Urothelium cell line (cell line): ENCODE data around the gene PPME1.

Source experiments
- DNase-seq: peaks from one replicate; pipeline ENCODE4 v3.0.0; 2011; ENCODE audit warnings: low spot score, mixed read lengths
- FAIRE-seq: peaks from 2 replicates; lab custom pipeline; 2011; peaks lifted over from hg19 to GRCh38; lab: Jason Lieb, UNC

The PPME1 gene

DNA sequence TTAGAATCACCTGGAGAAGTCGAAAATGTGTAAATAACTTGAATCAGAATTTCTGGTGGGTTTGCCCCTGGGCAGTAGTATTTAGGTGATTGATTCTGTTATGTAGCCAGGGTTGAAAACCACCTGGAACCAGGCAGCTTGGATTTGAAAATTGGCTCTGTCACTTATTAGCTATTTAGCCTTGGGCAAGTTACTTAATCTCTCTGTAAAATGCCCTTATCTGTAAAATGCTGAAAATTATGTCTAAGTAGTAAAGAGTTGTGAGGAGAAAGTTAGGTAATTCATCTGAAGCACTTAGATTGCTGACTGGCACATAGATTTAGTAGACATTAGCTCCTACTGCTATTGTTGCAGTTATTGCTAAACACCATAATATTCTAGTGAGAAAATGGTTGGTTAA, 49.3 kb downstream of the PPME1 start:
- FAIRE-seq (peak; percentile 37), DNase-seq (no peak)

DNA sequence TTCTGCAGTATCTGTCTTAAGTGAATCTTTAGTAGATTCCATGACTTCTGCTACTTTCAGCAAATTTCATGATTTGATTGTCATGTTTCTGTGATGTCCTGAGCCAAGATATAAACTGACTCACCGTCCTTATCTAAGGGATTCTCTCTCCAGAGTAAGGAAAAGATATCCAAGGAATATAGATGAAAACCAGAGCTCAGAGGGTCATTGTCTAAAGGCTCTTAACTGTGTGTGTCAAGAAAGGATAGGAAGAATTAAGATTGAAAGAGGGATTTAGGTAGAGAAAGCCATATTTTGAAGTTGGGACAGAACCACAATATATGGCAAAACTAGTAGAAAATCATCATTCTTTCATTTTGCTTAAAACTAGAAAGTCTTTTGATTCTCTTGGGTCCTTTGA, 50.7 kb downstream of the PPME1 start:
- DNase-seq = no peak
- FAIRE-seq = no peak

DNA sequence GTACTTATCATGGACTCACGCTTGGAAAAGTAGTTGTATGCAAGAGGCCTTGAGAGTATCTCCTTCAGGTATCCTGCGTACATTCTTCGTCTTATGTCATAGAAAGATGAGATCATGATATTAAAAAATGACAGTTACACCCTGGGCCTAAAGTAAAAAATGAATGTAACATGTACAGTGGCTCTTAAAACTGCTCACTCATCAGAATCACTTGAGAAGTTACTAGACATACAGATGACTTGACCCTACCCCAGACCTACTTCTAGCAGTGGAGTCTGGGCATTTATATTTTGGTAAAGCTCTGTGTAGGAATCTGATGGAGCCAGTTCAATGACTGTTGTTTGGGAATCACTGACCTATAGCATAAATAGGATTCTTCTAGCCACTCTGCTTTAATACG, 54.5 kb downstream of the PPME1 start:
- DNase-seq (no peak), FAIRE-seq (no peak)

GRCh38 chr11:74226907-74227306, 55.8 kb downstream of the PPME1 start:
- no peak for DNase-seq
- FAIRE-seq = no peak

- DNase-seq = no peak
- no peak for FAIRE-seq
These were observed 61.3 kb downstream of the PPME1 start for GRCh38 chr11:74232311-74232950.

GRCh38 chr11:74233683-74234082, 62.6 kb downstream of the PPME1 start:
- no peak for FAIRE-seq
- no peak for DNase-seq

GRCh38 chr11:74235121-74235520, 64.0 kb downstream of the PPME1 start:
- FAIRE-seq (no peak), DNase-seq (no peak)

- DNase-seq (no peak), FAIRE-seq (no peak)
These were observed 66.5 kb downstream of the PPME1 start for GRCh38 chr11:74237541-74237940.

DNA sequence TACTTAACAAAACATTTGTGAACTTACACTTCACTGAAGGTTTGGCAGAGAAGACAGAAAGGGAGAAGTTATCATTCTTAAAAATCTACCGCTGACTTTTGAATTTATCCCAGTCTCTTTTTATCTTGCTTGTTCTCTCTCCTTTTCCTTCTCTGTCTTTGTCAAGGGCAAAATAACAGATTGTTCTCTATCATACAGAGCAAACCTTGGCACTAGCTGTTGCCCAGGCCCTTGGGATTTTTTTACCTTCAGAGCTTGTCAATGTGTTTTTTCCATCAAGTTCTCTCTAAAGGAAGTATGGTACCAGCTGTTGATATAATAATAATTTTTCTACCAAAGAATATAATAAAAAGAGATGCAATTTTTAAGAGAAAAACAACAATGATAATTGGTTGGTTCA, 67.2 kb downstream of the PPME1 start:
- FAIRE-seq = no peak

GRCh38 chr11:74248469-74248868, 77.4 kb downstream of the PPME1 start:
- FAIRE-seq = no peak
- DNase-seq = no peak

More for the DNA sequence above, 67.2 kb downstream of the PPME1 start:
- DNase-seq = no peak

- DNase-seq (no peak), FAIRE-seq (no peak)
These were observed 78.4 kb downstream of the PPME1 start for GRCh38 chr11:74249496-74249895.

- FAIRE-seq = no peak
- no peak for DNase-seq
These were observed 82.3 kb downstream of the PPME1 start for GRCh38 chr11:74253361-74253760.

- FAIRE-seq (no peak), DNase-seq (peak; percentile 75)
These were observed 84.8 kb downstream of the PPME1 start for GRCh38 chr11:74255741-74256375.

GRCh38 chr11:74256378-74257133, 85.5 kb downstream of the PPME1 start:
- no peak for FAIRE-seq
- no peak for DNase-seq

GRCh38 chr11:74257959-74258553, 87.0 kb downstream of the PPME1 start:
- DNase-seq (no peak), FAIRE-seq (no peak)

GRCh38 chr11:74262725-74263124, 91.6 kb downstream of the PPME1 start:
- DNase-seq = no peak
- FAIRE-seq = no peak

DNA sequence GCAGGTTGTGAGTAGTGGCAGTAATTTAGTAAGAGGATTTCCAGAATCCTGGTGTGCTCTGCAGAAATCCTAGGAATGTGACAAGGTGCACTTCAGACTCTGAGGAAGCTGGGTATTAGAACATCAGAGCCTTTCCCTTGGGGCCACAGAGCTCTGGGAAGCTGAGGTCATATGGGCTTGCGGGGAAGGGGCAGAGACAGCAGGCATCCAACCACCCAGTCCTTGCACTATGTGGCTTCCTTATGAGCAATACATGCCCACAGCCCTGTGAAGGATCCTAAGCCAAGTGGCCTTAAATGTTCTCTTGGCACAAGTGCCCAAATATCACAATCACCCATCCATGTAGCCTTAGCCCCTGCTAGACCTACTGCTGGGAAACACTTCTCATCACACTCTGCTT, 94.2 kb downstream of the PPME1 start:
- DNase-seq = no peak

GRCh38 chr11:74267014-74267413, 95.9 kb downstream of the PPME1 start:
- no peak for DNase-seq
- FAIRE-seq = no peak

More for the DNA sequence above, 94.2 kb downstream of the PPME1 start:
- no peak for FAIRE-seq

- no peak for DNase-seq
- FAIRE-seq = no peak
These were observed 97.4 kb downstream of the PPME1 start for GRCh38 chr11:74268456-74268855.

DNA sequence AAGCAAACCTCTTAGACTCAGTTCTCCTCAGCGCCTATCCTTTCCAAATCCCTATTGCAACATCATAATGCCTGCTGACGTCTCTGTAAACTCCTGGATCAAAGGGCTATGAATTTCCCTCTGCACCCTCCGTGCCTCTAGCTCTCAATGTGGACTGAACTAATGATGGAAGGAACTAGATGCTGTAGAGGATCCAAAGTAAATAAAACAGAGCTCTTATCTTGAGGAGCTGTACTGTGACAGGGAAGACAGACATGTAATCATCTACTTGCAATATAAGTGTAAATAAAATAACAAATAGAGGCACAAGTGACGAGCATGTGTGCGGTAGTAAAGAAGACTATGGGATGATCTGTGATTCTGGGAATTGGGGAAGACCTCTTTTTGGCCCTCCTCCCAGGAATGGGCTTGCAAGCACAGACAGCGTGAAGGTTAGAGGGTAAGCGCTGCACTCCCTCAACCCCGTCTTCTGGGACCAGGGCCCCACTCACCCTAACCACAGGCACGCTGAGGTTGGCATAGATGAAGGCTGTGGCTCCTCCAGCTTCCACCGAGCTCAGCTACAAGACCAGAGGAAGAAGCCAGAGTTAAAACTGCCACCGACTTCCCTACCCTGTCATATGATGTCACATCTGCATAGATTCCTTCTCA, 98.2 kb downstream of the PPME1 start:
- DNase-seq (peak; percentile 60), FAIRE-seq (no peak)

GRCh38 chr11:74272276-74272675, 101.2 kb downstream of the PPME1 start:
- FAIRE-seq (no peak), DNase-seq (no peak)
